ENCODE data around the gene AGAP1.

The AGAP1 gene

DNA sequence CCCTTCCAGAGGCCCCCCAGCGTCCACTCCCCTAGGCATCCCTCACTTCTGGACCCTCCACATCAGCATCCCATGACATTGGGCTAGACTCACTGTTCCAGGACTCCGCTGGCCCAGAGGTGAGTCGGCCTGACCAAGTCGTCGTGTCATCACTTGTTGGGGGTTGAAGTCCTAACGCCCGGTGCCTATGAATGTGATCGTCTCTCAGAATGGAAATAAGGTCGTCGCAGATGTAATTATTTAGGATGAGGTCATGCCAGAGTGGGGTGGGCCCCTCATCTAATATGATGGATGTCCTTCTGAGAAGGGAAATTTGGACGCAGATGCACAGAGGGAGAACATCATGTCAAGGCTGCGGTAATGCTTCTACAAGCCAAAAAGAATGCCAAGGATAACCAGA, 142.7 kb downstream of the AGAP1 start:
- DNase-seq (ENCODE audit: low read depth, low spot score): no peak

DNA sequence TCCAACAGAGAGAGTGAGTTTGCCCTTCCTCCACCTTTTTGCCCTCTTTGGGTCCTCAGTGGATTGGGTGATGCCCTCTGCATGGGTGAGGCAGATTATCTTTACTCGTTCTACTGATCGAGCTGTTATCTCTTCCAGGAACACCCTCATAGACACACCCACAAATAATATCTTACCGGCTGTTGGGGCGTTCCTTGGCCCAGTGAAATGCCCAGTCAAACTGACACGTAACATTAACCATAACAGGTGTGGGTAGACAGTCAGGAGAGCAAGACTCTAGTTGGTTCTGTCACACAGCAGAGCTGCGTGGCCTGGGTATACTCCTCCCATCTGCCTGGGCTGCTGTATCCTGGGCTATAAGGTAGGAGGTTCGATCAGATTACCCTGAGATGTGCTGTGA, 144.1 kb downstream of the AGAP1 start:
- DNase-seq (ENCODE audit: low read depth, low spot score): no peak

DNA sequence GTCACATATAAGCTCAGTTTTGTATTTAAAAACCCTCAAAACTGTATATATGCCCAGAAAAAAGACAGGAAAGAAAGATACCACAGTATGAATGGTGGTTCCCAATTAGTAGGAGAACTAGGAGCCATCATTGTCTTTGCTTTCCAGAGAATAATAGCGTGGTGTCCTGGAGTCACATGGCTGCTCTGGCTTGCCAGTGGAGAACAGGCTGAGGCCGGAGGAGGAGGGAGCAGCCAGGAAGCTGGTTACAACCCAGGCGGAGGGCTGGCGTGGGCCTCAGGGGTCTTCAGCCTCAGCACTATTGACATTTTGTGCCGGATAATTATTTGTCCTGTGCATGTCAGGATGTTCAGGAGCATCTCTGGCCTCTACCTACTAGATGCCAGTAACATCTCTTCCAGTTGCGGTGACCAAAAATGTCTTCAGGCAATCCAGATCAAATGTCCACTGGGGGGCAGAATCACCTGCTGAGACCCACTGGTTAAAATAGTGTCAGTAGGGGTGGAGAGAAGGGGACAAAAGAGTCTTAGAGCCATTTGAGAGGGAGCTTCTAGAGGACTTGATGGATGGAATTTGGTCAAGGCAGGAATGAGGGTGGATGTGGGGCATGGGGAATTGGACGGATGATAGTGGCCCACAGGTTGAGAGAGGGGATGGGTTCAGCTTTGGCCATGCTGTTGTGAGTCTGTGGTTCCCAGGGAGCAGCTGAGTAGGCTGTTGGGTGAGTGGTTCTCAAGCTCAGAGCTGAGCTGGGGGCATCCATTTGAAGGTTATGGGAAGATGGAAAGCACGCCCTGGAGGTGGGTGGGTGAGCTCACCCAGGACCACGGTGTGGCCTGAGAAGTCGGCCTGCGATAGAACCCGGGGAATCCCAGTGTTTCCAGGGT, 144.9 kb downstream of the AGAP1 start:
- DNase-seq (ENCODE audit: low read depth, low spot score): no peak

DNA sequence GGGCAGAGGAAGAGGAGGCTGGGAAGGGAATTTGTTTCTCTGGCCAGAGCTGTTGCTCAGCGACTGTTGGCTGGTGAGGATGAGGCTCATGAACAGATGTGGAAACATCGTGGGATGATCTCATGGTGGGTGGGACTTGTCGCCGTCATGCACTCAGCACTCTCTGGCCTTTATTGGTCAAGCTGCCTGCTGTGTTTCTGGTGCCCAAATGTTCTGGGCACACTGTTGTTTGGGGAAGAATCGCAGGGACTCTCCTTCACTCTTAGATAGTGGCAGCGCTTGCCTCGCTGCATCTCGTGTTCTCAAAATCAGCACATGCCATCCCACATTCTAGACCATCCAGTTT, 145.6 kb downstream of the AGAP1 start:
- DNase-seq (ENCODE audit: low read depth, low spot score): no peak

DNA sequence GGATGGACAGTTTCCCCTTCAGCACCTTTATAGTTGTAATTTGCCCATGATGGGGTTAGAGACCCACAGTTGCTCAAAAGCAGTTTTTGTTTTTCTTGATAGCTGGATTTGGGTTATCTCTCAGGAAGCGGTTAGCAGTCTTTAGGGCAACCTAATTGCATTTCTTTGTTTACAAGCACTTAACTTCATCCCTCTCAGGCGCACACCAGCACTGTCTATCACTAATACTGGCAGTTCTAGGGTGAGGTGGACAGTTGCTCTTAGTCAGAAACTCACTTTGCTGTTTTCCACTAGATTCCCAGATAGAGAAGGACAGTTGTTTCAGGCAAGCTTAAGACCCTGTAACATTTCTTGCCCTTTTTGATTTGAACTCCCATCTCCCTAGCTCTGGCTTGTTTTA, 146.0 kb downstream of the AGAP1 start:
- DNase-seq (ENCODE audit: low read depth, low spot score): no peak

DNA sequence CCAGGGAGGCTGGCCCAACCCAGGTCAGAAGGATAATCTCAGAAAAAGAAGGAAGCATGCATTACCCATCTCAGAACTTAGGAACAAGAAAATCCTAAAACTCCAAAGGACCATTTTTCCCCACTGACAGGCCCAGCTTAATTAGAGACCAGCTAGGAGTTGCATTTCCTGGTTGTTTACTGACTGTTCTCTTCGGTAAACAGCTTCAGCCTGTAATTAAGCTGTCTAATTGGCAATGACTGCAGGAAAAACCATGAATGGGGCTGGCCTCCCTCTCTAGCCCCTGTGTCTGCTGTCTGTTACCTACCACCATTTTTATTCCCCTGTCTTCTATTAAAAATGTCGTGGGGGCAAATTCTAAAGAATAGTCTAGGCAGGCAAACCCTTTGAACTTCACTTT, 146.5 kb downstream of the AGAP1 start:
- DNase-seq (ENCODE audit: low read depth, low spot score): no peak

DNA sequence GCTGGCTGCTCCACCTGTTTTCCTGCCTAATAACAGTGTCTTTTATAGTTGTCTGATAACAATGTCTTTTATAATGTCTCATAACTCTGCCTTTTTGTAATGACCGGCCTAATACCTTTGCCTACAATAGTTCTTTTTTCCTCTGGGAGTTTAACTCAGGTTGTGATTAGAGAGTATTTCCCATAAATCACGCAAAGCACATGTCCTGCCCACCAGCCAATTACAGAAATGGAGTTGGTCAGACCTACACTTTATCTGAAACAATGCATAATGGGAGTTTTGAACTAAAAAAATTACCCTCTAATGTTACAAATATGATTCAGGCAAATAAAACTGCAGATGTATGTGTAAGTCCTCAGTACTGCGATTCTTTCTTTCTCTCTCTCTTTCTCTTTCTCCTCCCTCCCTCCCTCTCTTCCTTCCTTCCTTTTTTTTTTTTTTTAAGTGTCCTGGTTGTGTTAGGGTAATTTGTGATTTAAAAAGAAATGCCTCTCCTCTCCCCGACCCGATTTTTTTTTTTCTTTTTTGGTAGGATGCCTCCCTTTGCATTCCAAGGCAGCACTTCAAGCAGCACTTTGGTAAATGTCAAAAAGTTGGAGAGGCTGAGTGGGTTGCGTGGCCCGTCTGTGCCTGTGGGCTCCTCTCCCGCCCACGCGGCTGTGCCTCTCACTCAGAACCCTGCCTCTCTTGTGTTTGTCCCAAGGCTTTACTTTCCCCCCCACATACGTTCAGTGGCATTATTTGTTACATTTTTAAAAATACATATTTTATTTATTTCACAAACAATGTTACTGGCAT, 147.3 kb downstream of the AGAP1 start:
- DNase-seq (ENCODE audit: low read depth, low spot score): no peak

DNA sequence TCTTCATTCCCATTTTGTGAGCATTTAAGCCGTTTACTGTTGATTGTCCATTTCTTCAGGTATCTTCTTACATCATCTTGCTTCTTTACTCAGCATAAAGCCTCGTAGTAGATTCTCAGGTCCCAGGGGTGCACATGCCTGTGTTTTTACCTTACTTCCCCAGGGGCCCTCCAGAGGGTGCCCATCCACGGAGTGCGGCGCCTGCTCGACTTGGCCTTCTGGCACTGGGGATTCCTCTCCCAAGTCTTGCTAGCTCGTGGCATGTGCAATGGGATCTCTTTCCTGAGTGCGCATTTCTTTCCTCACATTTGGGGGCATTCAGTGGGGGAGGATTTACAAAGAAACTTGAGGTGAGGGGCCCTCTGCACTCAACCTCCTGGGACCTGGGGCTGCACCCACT, 148.1 kb downstream of the AGAP1 start:
- no peak for DNase-seq (ENCODE audit: low read depth, low spot score)

DNA sequence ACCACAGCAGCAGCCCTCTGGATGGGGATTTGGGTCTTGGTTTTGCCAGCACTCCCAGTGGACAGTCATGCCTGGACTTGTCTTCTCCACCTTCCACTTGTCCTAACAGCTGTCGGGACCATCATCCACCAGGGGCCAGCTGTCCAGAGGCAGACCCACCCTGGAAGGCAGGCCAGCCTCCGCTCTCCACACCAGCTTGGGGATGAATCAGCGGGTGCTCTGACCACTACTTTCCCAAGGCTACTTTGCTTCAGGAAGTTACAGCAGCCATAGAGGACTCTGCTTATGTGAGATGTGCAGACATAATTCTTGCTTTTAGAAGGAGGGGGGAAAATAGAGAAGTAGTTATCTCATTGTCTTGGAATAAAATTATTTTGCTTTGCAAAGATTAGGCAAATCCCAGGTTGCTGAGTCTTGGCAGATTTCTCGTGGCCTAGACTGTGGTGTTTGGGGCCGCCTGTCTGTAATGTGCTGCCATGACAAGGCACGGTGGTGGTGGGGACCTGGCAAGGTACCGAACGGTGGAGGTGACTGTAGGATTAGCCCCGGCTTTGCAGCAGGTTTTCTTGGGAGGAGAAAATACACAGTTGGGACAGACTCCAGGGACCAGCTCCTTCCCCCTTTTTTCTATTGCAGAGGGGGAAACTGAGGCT, 148.7 kb downstream of the AGAP1 start:
- no peak for DNase-seq (ENCODE audit: low read depth, low spot score)

DNA sequence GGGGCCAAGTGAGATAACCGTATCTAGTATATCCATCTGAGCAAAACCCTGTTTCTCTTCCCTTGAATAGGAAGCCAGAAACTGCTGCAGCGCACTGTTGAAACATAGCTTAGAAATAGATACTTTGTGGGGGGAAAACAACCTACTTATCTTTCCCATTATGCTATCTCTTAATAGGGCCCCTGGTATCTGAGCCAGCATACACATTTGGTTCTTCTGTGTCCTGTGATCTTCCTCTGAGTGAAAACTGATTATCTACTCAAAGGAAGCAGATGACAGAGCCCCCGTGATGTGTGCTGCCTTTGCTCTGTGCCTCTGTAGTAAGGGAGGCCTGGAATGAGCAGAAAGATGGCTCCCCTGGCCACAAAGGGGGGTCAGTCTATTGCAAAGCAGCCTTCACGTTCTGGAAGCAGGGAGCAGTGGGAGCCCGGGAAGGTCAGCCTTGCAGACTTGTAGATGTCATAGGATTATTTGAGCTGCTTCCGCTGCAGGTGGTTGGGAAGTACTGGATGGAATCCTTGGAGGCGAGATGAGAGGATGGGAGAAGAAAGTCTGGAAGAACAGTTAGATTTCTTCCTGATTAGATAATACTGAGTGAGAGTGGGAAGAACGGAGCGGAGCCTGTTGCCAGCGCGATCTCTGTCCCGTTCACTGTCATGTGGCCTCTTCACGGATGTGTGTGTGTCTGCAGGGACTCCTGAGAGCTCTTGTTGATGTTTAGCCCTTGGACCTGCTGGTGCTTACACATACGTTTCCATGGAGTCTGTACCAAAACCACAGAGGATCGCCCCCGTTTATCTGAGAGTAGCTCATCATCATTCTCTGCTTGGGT, 150.1 kb downstream of the AGAP1 start:
- no peak for DNase-seq (ENCODE audit: low read depth, low spot score)

DNA sequence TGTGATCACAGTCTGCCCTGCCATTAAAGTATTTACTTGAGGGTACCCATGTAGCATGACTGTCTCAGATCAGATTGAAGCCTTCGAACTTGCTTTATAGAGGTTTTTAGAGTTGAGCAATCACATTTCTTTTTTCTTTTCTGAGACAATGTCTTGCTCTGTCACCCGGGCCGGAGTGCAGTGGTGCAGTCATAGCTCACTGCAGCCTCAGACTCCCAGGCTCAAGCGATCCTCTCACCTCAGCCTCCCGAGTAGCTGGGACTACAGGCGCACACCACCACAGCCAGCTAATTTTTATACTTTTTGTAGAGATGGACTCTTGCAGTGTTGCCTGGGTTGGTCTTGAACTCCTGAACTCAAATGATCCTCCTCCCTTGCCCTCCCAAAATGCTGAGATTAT, 153.4 kb downstream of the AGAP1 start:
- no peak for DNase-seq (ENCODE audit: low read depth, low spot score)

DNA sequence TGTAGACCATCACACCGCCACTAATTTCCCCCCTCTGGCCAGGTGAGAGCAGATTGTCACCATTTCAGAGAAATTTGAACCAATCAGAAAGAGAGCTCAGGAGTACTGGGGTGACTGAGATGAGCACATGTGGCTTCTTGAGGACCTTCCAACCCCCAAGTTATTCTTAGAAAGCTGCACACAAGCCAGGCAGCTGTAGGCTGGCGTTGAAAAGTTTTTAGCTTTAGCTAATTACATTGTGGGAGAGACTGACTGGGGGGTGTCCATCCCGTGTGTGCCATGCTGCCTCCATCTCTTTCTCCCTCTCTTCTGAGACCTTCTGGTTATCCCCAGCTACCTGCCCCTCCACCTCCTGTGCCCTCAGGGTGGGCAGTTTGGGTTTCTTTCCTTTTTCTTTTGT, 154.0 kb downstream of the AGAP1 start:
- no peak for DNase-seq (ENCODE audit: low read depth, low spot score)

DNA sequence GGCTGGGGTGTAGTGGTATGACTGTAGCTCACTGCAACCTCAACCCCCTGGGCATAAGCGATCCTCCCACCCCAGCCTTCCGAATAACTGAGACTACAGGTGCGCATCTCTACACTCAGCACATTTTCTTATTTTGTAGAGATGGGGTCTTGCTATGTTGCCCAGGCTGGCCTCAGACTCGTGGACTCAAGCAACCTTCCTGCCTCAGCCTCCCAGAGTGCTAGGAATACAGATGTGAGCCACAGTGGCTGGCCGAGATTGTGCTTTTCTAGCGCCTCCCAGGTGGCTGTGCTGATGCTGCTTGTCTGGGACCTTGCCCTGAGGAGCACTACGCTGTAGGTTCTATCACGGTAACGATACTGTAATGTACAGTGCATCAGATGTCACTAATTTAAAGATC, 155.6 kb downstream of the AGAP1 start:
- DNase-seq (ENCODE audit: low read depth, low spot score): no peak

DNA sequence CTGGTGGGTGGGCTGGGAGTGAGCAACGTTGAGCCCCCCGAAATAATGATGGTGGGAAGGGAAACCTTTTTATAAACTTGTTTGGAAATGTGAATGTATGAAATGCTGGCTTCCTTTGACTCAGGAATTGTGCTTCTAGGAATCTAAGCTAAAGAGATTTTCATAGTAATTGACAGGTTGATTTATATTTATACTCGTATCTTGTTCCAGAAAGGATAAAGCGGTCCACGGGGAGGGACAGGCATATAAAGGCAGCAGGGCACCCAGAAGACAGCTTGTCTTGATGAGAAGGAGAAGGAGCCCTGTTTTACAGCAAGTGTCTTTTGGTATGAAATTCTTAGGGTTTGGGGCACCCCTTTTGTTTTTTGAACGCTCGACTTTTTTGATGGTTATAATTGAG, 157.8 kb downstream of the AGAP1 start:
- no peak for DNase-seq (ENCODE audit: low read depth, low spot score)

DNA sequence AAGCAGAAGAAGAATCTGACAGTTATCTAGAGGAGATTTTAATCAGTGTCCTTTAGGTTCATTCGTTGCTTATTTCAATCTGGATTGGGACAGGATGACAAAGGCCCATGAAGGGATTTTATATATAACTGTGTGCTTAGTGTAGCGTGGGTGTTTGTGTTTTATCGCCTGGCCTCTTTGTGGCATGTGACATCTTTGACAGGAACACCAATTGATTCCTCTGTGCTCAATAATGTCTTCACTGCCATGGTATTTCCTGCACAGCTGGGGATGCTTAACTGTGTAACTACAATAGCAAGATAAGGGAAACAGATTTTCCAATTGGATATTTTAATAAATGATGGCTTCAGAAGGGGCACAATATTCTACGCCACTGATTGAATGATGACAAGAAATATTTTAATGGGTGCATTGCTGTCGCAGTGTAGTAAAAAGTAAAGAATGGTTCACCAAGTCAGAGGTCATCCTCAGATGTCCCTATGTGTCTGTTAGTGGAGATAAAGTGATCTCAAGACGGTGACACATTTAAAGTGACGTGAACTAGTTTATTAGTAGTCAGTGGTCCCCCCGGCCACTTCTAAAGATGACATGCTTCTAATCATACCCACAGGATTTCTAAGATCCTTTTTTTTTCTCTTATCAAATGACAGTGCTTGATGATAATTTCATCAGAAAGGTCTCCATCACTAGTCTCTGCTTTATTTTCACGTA, 160.4 kb downstream of the AGAP1 start:
- DNase-seq (ENCODE audit: low read depth, low spot score): no peak

DNA sequence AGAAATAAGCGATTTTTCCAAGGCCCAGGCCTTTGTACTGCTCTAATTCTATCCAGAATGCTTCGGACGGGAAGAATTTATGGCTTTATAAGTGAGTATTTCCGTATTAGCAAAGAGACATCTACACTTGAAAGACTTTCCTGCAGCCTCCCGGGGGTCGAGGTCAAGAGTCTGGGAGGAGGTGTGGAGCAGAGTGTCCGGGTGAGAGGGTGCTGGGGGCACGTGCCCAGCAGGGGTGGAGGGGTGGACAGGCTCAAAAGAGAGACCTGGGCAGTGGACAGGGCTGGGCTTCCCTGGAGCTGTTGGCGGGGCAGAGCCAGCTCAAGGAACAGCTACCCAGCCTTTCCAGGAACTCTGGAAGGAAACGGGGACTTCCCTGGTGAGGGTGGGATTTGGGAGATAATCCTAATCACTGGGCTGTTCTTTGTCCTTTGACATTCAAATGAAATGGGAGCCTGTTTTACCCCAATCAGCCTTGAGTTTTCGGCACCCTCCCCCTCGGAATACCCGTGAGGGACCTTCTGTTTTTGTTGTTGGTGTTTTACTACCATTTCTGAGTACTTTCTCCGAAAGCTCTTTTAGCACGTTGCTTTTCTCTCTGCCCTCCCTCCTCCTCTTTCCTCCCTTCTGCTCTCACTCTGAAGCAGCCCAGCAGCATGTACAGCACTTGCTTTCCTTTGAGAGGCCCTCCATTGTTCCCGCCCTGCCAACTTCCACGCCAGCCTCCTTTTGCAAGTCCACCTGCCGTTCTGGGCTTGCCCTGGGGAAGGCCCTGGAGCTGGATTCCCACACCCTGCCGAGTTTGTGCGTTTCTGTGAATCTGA, 164.7 kb downstream of the AGAP1 start:
- DNase-seq (ENCODE audit: low read depth, low spot score): no peak

DNA sequence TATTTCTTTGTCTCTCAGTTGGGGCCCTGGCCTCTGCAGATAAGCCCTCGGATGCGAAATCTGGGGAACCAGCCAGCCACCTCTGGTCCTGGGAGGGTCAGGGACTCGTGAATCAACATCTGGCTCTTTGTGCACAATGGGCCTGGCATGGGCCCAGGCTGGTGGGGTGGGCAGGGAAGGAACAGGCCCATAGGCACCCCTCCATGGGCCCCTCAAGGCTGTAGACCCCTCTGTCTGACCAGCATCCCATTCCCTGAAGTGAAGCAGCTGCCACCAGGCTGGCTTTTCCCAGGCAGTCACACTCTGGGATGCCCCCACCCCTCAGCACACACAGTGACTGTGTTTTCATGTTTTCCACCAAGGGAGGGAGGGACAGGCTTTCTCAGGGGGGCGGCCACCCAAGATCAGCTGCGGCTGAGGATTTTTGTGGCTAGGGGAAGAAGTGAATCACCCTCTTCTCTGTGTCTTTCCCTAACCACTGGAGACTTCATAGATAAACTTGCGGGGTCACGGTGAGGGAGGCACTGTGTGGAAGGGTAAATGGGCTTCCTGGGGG, 166.0 kb downstream of the AGAP1 start:
- no peak for DNase-seq (ENCODE audit: low read depth, low spot score)

DNA sequence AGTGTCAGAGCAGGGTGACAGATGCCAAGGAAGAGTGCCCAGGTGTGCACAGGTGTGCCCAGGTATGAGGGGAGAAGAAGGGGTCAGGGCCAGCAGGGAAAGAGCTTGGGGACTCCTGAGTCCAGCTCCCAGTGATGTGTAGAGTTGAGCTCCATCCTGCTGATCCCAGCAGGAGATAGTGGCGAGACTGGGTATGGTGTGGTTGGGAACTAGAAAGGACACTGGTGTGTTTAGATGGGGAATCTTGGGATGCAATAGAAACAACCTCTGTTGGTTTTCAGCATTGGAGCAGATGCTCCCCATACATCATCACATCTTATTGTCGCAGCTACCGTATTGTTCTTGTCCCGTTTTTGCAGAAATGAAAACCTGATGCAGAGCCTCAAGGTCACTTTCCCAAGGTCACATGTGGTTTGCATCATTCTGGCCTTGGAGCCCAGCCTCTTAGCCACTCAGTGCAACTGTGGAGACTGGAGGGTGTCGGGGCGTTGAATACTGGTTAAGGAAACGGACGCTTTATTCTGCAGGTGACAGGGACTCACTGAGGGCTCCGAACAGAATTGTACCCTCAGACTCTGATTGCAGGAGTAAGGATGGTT, 166.7 kb downstream of the AGAP1 start:
- no peak for DNase-seq (ENCODE audit: low read depth, low spot score)

DNA sequence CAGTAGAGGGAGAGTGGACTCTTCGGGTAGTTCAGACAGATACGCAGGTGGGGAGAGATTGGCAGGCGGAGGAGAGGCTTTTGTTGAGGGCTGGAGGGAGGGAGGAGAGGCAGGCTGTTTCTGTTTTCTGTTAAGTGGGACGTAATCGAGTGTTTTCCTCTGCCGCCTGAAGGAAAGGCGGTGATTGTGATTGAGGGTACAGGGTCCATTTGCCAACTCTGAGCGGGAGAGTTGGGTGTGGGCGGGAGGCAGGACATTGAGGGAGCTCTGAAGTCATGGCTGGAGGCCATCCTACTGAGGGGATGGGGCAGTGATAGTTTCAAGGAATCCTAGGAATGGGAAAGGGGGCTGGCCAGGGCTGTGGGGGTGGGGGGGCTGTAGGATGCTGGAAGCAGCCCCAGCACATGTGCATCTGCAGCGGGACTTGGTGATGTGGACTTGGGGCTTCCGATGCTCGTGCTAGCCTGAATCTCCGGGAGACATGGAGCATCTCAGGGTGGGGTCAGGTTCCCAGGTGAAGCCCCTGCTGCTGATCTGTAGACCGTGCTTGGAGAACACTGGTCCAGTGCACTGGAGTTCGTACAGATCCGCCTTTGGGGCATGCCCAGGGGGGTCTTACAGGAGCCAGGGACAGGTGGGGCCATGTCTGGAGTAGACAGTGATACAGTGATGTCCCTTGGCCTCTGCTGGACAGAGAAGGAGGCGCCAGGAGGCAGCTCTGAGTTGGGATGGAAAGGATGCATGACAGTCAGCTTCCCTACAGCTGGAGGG, 167.5 kb downstream of the AGAP1 start:
- DNase-seq (ENCODE audit: low read depth, low spot score): no peak
